ENCODE results near the gene FOXP1. TPM values are rescaled to one million over a fixed set of nuclear protein-coding genes. Genes with fewer than 3 reads are reported as not detected.

Gene FOXP1
- total and polyA plus RNA-seq, 4 donors = 4.9 to 35.4 (median 32.0) TPM

DNA sequence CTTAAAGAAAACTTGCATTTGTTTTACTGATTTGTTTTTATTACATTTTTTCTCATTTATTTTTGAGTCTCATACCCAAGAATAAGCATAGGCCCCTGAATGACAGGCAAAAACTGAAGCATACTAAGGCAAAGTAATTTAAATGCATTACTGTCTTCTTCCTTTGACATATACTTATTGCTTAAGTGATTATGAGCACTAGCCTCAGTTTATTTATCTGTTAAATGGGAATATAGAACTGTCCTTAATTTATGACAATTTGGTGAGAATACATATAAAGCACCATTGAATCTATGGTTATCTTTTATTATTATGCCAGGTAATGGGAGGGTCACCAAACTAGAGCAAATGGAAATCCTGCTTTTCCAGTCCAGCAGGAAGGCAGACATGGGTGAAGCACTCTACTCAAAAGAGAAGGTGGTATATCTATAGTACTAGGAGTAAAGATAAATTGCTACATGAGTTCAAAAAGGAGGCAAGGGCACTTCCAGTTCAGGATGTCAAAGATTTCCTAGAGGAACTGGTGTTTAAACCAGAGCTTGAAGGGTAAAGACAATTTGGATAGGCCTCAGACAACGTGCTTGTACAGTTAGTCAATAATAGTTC, 435.0 kb downstream of the FOXP1 start:
- DNase-seq (ENCODE audit: low spot score) = no peak
- Histone ChIP-seq H3K27me3 (ENCODE audit: control insufficient read depth in 4 of 4, insufficient read depth in 4 of 4, low read length in 3 of 4) (no peaks in the 10 kb centered on the region), H3K4me1 (ENCODE audit: control insufficient read depth in 4 of 4, insufficient read depth in 4 of 4, low read length in 3 of 4) (peaks cover 5 to 11% (median 8%) of the 10 kb centered on the region in 4 donors), H3K36me3 (ENCODE audit: control insufficient read depth in 4 of 4, insufficient read depth in 3 of 4, low read depth in 1 of 4, low read length in 3 of 4) (no peaks in the 10 kb centered on the region), H3K9me3 (ENCODE audit: control insufficient read depth in 4 of 4, low read length in 3 of 4) (no peaks in the 10 kb centered on the region), H3K9ac (ENCODE audit: low read depth in 1 of 2, low read length in 2 of 2) (no peak overlapping the region), H3K4me3 (ENCODE audit: low read depth in 1 of 3, low read length in 3 of 3) (no peak overlapping the region), H3K27ac (ENCODE audit: low read depth in 1 of 2, low read length in 2 of 2) (no peak overlapping the region)
- 50% methylated on average over 1 of the region's 1 CpG for WGBS
- TF ChIP-seq EGR1 (IDR thresholded peaks at IDR 0.05; ENCODE audit: low read depth in 2 of 2) (no peak), YY1 (IDR thresholded peaks at IDR 0.05) (no peak), RXRA (IDR thresholded peaks at IDR 0.05) (no peak), JUND (IDR thresholded peaks at IDR 0.05) (no peak), CTCF (IDR thresholded peaks at IDR 0.05; ENCODE audit: low read depth, low read length, missing input control) (no peak), NR2F2 (IDR thresholded peaks at IDR 0.05) (no peak), SP1 (IDR thresholded peaks at IDR 0.05) (no peak), GABPA (IDR thresholded peaks at IDR 0.05 in 1 of 2, conservative IDR thresholded peaks at IDR 0.05 in 1 of 2) (no peak), FOXA2 (IDR thresholded peaks at IDR 0.05) (no peak), RAD21 (IDR thresholded peaks at IDR 0.05) (no peak), HNF4A (conservative IDR thresholded peaks at IDR 0.05) (no peak), TAF1 (conservative IDR thresholded peaks at IDR 0.05) (no peak), HNF4G (IDR thresholded peaks at IDR 0.05) (no peak), FOXA1 (IDR thresholded peaks at IDR 0.05) (no peak)
- TF ChIP-seq, protein P1, sequence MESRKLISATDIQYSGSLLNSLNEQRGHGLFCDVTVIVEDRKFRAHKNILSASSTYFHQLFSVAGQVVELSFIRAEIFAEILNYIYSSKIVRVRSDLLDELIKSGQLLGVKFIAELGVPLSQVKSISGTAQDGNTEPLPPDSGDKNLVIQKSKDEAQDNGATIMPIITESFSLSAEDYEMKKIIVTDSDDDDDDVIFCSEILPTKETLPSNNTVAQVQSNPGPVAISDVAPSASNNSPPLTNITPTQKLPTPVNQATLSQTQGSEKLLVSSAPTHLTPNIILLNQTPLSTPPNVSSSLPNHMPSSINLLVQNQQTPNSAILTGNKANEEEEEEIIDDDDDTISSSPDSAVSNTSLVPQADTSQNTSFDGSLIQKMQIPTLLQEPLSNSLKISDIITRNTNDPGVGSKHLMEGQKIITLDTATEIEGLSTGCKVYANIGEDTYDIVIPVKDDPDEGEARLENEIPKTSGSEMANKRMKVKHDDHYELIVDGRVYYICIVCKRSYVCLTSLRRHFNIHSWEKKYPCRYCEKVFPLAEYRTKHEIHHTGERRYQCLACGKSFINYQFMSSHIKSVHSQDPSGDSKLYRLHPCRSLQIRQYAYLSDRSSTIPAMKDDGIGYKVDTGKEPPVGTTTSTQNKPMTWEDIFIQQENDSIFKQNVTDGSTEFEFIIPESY (IDR thresholded peaks at IDR 0.05) = no peak
- TF ChIP-seq, protein P2, sequence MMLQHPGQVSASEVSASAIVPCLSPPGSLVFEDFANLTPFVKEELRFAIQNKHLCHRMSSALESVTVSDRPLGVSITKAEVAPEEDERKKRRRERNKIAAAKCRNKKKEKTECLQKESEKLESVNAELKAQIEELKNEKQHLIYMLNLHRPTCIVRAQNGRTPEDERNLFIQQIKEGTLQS (IDR thresholded peaks at IDR 0.05) = no peak
- TF ChIP-seq, protein P3, sequence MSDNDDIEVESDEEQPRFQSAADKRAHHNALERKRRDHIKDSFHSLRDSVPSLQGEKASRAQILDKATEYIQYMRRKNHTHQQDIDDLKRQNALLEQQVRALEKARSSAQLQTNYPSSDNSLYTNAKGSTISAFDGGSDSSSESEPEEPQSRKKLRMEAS (IDR thresholded peaks at IDR 0.05) = no peak
- TF ChIP-seq, protein P4, sequence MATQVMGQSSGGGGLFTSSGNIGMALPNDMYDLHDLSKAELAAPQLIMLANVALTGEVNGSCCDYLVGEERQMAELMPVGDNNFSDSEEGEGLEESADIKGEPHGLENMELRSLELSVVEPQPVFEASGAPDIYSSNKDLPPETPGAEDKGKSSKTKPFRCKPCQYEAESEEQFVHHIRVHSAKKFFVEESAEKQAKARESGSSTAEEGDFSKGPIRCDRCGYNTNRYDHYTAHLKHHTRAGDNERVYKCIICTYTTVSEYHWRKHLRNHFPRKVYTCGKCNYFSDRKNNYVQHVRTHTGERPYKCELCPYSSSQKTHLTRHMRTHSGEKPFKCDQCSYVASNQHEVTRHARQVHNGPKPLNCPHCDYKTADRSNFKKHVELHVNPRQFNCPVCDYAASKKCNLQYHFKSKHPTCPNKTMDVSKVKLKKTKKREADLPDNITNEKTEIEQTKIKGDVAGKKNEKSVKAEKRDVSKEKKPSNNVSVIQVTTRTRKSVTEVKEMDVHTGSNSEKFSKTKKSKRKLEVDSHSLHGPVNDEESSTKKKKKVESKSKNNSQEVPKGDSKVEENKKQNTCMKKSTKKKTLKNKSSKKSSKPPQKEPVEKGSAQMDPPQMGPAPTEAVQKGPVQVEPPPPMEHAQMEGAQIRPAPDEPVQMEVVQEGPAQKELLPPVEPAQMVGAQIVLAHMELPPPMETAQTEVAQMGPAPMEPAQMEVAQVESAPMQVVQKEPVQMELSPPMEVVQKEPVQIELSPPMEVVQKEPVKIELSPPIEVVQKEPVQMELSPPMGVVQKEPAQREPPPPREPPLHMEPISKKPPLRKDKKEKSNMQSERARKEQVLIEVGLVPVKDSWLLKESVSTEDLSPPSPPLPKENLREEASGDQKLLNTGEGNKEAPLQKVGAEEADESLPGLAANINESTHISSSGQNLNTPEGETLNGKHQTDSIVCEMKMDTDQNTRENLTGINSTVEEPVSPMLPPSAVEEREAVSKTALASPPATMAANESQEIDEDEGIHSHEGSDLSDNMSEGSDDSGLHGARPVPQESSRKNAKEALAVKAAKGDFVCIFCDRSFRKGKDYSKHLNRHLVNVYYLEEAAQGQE (IDR thresholded peaks at IDR 0.05) = no peak
